IPS DF 4.7 (cell line): ENCODE measurements around the gene ALX3.

Experiments
- DNase-seq: peaks from one replicate; pipeline ENCODE4 v3.0.0-alpha.2; 2013; ENCODE audit warnings: low spot score; ENCODE audit errors: extremely low read depth

The ALX3 gene

DNA sequence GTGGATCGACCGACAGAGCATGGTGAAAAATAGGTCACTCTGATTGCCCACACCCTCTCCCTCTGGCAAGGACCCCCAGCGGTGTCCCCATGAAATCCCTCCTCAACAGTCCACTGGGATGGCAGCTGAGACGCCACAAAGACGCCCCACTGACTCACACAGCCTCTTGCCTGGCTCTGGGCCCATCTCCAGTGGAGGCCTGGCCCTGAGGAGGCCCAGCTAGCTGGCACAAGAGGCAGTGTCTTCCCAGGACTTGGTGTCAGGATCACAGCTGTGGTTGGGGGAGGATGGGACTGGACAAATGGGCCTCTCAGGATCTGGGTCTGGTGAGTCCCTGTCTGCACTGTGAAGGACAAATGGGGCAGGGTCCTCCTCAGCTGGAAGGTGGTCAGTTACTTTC, 4.6 kb downstream of the ALX3 start:
- no peak for DNase-seq

DNA sequence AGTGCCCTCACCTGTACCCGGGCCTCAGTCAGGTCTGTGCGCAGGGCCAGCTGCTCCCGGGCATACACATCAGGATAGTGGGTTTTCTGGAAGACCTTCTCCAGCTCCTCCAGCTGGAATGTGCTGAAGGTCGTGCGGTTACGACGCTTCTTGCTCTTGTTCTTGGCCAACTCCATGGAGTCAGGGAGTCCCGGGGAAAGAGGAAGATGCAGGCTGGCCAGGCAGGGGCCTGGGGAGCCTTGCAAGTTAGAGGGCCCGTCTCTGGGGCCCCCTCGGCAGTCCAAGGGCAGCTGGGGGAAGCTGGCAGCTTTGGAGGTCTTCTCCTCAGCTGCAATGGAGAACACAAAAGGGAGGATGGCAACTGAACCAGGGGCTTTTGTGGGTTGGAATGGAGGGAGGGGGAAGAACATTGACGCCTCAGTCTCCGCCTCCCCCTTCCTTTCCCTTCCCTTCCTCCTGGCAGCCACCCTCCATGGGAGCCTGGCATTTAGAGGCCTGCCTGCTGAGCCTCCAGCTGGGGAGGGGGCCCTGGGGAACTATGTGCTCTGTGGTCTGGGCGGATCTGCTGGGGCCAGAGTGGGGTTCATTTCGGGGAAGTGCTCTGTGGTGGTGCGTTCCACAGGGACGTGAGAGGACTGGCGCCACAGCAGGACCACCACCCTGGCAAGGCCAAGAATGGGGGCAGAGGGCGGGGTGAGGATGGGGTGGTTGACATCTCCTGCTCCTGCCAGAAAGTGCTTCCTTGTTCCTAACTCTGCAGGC, 5.7 kb downstream of the ALX3 start:
- DNase-seq, result no peak

DNA sequence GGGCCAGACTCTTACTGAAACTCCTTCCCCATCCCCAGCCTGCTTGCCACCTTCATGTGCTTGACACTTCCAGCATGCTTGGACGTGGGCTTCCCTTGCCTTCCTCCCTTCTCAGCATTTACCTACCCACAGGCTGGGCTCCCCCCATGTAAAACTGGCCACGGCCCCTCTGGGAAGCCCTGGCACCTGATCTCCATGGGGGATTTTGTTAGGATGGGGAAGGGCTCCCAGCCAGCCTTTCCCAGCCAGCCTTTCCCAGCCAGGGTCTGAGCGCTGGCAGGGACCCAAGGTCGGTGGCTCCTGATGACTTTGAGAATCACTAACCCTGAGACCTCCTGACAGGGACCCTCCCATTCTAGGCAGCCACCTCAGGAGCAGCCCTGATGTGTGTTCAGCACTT, 6.7 kb downstream of the ALX3 start:
- no peak for DNase-seq

DNA sequence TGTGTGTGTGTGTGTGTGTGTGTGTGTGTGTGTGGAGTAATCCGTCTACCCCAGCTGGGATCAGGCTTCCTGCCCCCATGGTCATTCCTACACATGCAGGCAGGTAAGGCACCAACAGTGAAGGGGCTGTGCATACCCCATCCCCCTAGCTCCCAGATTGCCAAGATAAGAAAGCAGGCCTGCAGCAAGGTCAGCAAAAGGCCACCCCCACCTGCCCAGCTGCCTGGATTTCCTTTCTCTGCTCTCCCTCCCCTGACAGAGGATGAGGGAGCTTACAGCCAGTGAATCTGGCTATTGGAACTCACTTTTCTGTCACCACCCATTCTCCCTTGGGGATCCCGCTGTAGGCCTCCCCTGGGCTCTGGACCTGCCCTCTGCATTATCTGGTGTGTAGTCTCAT, 7.9 kb downstream of the ALX3 start:
- DNase-seq, result no peak

DNA sequence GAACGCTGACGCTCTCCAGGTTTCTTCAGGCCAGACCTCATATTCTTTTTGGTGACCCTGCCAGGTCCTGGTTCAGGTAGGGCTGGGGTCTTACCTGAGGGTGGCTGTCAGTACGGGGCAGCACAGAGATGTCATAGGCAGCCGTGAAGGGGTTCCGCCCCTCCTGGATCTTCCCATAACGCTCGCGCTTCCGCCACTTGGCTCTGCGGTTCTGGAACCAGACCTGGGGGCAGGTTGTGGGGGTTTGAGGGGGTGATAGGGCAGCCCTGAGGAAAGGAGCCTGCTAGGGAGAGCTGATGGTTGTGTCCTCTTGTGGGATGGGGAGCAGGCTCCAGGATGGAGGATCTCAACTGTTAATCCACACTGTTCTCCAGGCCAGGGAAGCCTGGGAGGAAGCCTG, 9.1 kb downstream of the ALX3 start:
- DNase-seq, result no peak

DNA sequence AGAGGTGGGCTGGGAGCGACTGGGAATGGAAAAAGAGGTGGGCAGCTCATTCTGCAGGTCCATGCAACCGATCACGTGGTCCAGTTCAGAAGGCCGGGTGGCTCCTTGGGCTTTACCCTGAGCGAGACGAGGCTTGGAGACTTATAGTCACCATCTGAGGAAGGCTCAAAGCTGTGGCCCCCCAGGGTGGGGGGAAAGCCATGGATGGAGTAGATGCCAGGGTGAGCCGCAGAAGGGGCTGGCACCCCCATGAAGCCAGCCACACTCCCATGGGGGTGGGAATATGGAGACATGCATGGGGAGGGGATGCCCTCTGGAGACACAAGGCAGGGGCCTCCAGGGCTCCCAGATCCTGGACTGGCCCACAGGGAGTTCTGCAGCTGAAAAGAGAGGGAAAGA, 9.8 kb downstream of the ALX3 start:
- DNase-seq, result no peak

DNA sequence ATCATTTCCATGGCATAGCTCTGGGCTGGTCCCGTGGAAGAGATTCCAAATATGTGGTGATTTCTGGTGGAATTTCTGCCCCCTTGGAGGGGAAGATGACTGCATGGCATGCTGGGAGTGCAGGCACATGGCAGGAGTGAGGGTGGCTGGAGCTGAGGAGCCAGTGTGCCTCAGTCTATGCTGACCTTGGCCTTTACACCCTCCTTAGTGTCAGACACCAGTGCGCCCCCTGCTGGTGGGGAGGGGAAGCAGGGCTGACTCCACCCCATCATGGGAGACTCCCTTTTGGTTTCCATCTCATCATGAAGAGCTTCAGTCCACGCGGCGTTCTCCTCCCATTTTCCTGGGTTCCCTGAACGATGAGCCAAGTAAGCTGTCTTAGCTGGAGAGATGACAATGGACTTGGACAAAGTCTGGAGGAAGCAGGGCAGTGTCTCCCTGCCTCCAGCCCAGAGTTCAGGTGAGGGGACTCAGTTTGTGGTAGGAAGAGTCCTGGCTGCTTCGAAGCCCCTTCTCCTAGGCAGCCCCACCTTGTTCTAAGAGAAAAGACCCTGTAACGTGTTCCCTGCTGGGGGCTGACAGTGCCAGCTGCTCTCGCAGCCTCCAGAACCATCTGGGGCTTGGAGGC, 10.3 kb downstream of the ALX3 start:
- no peak for DNase-seq

DNA sequence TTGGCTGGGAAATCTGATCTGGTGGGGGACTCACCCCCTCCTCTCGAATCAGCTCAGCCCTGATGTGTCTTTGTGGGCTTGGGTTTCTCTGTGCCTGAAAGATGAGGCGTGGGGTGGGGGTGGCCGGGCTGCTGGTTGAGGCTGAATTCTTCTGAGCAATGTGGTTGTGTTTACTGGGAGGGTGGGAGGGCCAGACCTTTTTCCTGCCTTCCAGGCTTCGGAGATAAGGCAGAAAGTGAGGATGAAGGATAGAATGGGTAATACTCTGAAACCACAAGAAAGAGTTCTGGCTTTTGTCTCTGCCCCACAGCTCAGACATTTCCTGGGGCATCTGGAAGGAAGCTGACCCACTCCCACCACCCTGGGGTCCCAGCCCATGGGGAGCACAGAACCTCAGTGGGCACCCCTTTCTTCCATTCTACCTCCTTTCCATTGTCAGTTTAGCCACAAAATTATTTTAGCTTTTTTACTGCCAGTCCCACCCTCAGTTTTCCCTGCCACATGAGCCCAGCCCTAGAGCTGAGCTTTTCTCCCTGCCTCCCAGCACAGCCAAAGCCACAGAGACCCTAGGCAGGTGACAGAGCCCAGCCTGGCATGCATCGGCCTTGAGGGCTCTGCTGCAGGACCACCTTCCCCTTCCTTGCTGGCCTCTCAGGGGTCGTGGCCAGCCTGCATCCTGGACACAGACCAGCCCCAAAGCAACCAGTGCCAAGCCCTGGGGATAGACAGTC, 11.2 kb downstream of the ALX3 start:
- no peak for DNase-seq

DNA sequence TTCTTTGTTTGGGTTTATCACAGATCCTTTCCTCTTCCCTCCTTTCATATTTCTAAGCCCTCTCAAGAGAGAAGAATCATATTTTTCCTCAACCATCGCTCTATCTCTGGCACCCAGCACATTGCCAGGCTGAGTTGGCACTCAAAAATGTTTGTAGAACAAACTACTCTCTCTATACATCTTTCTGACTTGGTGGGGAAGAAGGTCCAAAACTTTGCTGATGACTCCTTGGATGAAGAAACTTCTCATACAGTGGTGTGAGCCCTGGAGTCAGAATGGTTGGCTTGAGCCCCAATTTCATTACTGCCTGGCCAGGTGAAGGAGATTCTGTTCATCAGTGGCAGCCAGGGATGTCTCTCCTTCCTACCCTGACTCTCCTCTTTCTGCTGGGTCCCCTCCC, 11.9 kb downstream of the ALX3 start:
- no peak for DNase-seq

DNA sequence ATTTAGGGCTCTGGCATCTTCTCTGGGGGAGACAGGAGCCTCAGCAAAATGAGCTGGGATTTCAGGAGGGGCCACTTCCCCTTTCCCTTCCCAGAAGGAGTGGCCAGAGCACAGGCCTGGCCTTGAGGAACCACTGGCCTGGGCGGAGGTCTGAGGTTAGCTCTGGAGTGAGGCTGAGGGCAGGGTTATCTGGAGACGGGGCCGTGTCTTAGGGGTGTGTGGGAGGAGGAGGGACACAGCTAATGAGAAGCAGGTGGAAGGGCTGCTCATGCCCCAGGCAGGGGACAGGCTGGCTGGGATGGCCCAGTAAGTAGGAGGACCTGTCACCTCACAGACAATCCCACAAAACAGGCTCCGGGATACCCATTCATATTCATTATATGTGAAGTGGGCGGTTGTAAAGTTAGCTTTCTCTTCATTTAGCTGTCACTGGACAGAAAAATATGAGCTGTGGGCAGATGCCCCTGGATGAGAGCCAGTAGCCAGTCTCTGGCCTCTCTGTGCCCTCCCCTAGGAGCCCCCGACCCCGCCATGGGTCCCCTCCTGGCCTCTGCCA, 12.4 kb downstream of the ALX3 start:
- no peak for DNase-seq

DNA sequence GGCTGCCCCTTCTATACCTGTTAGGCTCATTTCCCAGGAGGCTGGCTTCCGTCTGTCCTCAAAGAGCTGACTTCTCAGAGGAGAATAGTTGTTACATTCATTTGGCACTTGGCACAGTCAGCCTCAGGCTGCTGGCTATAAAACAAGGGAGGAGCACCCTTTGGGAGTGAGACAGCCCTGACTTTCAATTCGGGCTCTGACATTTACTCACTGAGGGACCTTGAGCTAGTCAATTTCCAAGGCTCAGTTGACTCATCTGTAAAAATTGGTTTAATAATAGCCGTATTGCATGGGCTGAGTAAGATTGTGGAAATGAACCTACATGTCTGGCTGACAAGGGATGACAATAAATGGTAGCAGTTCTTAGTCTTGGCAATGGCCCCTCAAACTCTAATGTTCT, 13.7 kb downstream of the ALX3 start:
- no peak for DNase-seq

DNA sequence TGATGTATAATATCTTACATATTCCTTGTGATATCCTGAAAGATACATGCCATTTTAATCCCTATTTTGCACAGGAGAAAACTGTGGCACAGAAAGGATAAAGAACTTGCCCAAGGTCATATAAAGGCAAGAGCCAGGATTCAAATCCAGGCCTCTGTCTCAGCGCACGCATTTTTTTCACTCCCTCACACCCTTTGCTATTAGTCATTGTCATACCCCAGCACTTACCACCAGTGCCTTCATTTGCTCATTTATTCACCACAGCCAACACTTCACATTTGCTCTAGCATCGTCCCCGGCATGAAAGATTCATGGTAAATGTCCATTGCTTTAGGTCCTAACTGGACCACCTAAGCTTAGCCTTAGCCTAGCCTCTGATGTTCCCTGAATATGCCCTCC, 14.2 kb downstream of the ALX3 start:
- no peak for DNase-seq

DNA sequence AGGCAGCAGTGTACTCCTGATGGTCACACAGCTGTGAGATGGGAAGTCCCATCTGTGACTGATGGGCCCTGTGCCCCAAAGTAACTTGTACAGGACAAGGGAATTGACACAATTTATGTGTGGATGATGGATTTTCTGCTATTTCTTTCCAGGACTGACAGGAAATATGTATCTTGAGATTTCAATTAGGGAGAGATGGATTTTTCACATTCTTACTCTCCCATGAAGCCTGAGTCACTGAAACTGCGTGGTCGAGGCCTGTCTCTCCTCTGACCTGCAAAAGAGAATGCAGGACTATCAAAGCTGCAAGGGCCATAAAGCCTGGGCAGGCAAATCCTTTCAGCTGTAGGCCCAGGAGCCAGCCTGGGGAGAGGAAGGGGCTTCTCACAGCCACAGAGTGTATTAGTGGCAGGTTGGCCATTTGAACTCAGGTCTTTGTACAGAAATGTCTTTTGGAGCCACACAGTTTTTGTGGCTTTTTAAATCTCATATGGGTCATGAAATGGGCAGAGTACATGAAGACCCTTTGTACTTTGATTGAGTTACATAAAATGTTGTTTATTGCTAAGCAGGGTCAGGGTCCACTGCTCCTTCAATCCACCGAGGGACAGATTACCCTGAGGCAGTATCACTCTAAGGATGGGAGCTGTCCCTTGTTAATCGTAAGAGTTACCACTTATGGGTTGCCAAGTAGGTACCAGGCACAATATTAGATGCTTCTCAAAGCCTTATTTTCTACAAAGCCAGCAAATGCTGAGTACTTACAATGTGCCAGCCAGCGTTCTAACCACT, 14.8 kb downstream of the ALX3 start:
- DNase-seq, result no peak

DNA sequence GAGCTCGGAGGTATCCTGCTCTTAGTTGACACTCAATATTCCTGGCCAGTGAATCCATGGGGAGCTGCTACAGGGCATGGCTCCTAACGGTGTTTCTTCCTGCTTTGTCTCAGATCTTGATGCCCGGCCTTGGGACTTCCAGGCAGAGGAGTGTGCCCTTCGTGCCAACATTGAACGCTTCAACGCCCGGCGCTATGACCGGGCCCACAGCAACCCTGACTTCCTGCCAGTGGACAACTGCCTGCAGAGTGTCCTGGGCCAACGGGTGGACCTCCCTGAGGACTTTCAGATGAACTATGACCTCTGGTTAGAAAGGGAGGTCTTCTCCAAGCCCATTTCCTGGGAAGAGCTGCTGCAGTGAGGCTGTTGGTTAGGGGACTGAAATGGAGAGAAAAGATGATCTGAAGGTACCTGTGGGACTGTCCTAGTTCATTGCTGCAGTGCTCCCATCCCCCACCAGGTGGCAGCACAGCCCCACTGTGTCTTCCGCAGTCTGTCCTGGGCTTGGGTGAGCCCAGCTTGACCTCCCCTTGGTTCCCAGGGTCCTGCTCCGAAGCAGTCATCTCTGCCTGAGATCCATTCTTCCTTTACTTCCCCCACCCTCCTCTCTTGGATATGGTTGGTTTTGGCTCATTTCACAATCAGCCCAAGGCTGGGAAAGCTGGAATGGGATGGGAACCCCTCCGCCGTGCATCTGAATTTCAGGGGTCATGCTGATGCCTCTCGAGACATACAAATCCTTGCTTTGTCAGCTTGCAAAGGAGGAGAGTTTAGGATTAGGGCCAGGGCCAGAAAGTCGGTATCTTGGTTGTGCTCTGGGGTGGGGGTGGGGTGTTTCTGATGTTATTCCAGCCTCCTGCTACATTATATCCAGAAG, 16.7 kb downstream of the ALX3 start:
- no peak for DNase-seq

DNA sequence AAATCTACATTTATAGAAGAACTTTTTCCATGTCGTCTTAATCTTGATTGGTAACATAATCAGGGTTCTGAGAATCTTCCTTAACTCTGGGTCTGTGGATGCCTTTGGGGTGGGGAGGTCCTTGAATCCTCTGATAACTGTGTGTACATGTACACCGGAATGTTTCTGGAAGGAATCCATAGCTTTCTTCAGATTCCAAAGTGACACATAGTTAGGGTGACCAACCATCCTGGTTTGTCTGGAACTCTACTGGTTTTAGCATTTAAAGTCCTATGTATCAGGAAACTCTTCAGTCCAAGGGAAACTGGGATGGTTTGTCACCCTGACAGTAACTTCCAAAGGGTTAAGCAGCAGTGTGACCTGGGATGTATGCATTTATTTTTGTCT, 19.2 kb downstream of the ALX3 start:
- no peak for DNase-seq

DNA sequence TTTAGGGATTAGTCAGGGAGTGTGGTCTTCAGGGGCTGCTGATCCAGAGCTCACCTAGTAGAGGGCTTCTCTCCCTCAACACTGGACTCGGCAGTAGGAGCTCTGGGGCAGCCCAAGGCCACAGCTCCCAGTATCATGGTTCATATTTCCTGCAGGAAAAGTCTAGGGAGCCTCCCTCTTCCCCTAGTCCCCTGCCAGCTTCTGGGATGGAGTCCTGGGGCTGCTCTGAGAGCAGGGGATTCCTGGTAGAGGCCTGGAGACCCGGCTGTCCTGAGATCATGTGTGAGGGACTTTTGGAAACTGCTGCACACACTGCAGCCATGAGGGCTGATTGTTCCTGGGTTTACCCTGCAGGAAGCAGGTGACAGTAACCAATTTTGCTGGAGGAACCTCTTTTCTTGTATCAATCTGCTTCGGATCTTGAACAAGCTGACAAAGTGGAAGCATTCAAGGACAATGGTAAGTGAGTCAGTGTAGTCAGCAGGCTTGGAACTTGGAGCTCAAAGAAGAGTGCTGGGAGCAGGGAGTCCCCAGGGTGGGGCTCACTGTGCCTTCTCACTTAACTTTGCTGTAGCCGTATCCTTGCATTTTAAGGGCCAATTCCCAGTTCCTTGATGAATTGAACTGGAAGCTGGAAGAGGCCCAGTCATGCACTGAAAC, 19.7 kb downstream of the ALX3 start:
- DNase-seq, result no peak

DNA sequence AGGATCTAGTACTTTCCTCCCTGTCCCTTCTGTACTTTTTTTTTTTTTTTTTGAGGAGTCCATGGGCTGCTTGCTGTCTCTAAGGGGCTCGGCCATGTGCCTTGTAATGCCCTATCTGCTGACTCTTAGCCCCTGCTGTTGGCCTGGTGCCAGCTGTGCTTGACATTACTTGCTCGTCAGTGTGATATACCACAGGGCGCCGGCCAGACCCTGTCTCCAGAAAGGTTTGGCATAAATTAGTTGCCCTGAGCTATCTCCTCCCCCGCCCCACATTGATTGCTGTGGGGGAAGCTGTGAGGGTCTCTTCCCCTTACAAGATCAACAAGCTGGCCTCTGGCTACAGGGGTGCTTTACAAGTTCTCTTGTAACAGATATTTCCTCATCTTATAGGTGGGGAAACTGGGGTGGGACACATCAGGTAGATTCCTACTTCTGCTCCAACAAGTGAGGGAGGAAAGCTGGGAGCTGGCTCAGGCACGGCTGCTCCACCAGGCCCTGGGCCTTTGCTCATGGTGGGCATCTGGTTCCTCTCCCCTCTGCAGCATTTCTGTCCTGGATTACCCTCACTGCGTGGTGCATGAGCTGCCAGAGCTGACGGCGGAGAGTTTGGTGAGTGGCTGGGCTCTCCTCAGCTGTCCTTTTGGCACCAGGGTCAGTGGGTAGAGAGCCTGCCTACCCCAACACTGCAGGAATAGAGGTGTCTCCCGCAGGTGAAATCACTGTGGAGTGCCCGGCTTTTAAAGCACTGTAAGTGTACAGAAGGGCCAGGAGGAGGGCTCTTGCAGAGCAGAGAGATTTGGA, 20.5 kb downstream of the ALX3 start:
- no peak for DNase-seq

DNA sequence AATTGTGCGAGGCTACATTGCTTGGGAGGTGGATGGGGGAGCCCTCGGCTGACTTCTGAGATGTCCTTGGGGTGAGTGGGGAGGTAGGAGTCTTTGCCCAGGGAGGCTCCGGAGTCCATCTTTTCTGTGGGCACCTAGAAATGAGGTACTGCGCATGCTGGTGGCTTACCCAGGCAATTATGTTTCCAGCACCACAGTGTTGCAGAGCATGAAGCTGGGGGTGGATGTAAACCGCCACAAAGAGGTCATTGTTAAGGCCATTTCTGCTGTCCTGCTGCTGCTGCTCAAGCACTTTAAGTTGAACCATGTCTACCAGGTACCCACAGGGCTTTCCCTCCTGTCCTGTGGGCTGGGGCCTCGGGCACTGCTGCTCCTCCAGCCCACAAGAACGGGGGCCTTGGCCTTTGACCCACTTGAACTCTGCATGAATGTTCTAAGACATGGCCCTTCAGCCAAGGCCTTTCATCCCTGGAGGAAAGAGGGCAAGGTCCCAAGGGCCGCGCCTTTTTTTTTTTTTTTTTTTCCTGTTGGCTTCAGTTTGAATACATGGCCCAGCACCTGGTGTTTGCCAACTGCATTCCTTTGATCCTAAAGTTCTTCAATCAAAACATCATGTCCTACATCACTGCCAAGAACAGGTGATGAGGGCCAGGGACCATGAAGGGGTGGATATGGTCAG, 21.4 kb downstream of the ALX3 start:
- DNase-seq, result no peak

DNA sequence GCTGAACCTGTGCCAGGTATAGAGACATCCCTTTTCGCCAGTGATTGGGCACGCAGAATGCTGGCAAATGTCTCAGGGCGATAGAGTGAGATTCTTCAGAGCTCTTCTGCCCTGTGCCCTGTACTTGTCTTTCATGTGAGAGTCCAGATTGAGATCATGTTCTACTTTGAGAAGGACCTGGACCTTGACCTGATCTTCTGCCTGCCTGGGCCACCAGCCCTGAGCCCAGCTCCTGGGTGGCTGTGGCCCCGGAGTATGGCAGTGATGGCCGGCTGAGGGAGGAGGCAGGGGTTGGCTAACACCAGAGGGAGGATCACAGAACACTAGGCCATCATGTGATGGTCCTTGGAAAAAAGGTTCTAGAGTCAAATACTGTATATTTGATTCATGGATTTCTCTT, 22.2 kb downstream of the ALX3 start:
- no peak for DNase-seq
